Endothelial cell of umbilical vein (primary cell): Measurements from ENCODE around the gene CCS. TPM values are rescaled to one million over a fixed set of nuclear protein-coding genes. Genes with fewer than 3 reads are reported as not detected.

Experiments
- BruUV-seq: library from RNA; stranded (reverse); fragments of 400-500 nt; replicated peaks from 2 replicates; lab custom pipeline; 2021; lab: Mats Ljungman, UMichigan
- CTCF ChIA-PET: fragments of 300-600, 350-600 bp; sonication (Branson Sonifier 250); formaldehyde crosslinking; loops from one replicate; lab custom pipeline; 2021; ENCODE audit warnings: antibody characterized with exemption, inconsistent platforms; lab: Charles Lee
- POLR2A ChIA-PET: fragments of 300-600, 350-600 bp; sonication (Branson Sonifier 250); formaldehyde crosslinking; loops from one replicate; lab custom pipeline; 2021; ENCODE audit warnings: antibody characterized with exemption, inconsistent platforms; lab: Charles Lee
- DNase-seq: peaks from one replicate; pipeline ENCODE4 v3.0.0-alpha.2; 2011; ENCODE audit warnings: low read depth, low spot score
- FAIRE-seq: peaks from 2 replicates; lab custom pipeline; 2011; peaks lifted over from hg19 to GRCh38; lab: Jason Lieb, UNC
- H2AFZ ChIP-seq: 2 replicates; pipeline ENCODE4 v1.6.0; 2012; ENCODE audit warnings: low read depth, low read length, control low read depth, inconsistent platforms
- H3K27ac ChIP-seq: 2 replicates; pipeline ENCODE4 v1.5.1; 2011; ENCODE audit warnings: low read depth, mild to moderate bottlenecking, control low read depth, low read length, moderate library complexity; ENCODE audit not compliant: insufficient read depth
- H3K27me3 ChIP-seq, 2 experiments: 2 replicates each; pipeline versions ENCODE4 v1.6.0 to v1.6.1; 2011; ENCODE audit warnings: low read length in 2 of 2, mixed read lengths in 1 of 2; ENCODE audit not compliant: control insufficient read depth in 2 of 2, insufficient read depth in 2 of 2
- H3K36me3 ChIP-seq, 2 experiments: 2 replicates in 1 of 2; 3 replicates in 1 of 2; pipeline ENCODE4 v1.5.1; 2011; ENCODE audit warnings: low read length in 2 of 2, mild to moderate bottlenecking in 1 of 2, moderate library complexity in 1 of 2; ENCODE audit not compliant: control insufficient read depth in 2 of 2, insufficient read depth in 2 of 2; ENCODE audit errors: extremely low read depth in 1 of 2
- H3K4me1 ChIP-seq: 3 replicates; pipeline ENCODE4 v1.5.1; 2011; ENCODE audit warnings: mild to moderate bottlenecking, low read length; ENCODE audit not compliant: control insufficient read depth, insufficient read depth; ENCODE audit errors: extremely low read depth
- H3K4me2 ChIP-seq: 2 replicates; pipeline ENCODE4 v1.6.1; 2011; ENCODE audit warnings: low read length, control low read depth, mixed read lengths; ENCODE audit not compliant: insufficient read depth
- H3K4me3 ChIP-seq, 3 experiments: fragments of 200-600 bp in 1 of 3; sonication (generic), shearing (Covaris generic) in 1 of 3; replicated peaks in 1 of 3; 2 replicates each; pipeline ENCODE4 v1.5.1; 2011 to 2016; ENCODE audit warnings: control low read depth in 3 of 3, low read length in 3 of 3, mild to moderate bottlenecking in 2 of 3, inconsistent platforms in 1 of 3, low read depth in 1 of 3, moderate library complexity in 1 of 3; ENCODE audit not compliant: insufficient read depth in 1 of 3
- H3K79me2 ChIP-seq: 2 replicates; pipeline ENCODE4 v1.6.0; 2012; ENCODE audit warnings: low read length, inconsistent platforms; ENCODE audit not compliant: control insufficient read depth, insufficient read depth
- H3K9ac ChIP-seq: replicated peaks from 2 replicates; pipeline ENCODE3; 2011; ENCODE audit warnings: low read length, control low read depth; ENCODE audit not compliant: insufficient read depth; ENCODE audit errors: extremely low read depth
- H3K9me1 ChIP-seq: replicated peaks from 3 replicates; pipeline ENCODE4 v1.6.0; 2011; ENCODE audit warnings: mild to moderate bottlenecking, low read length; ENCODE audit not compliant: control insufficient read depth, insufficient read depth; ENCODE audit errors: extremely low read depth
- H3K9me3 ChIP-seq: replicated peaks from 2 replicates; pipeline ENCODE4 v1.5.1; 2012; ENCODE audit warnings: low read length, inconsistent platforms; ENCODE audit not compliant: control insufficient read depth, insufficient read depth
- H4K20me1 ChIP-seq: replicated peaks from 2 replicates; pipeline ENCODE3; 2011; ENCODE audit warnings: mild to moderate bottlenecking, low read length; ENCODE audit not compliant: control insufficient read depth, insufficient read depth; ENCODE audit errors: extremely low read depth
- CTCF ChIP-seq, 2 donors: IDR thresholded peaks; 1 replicate in 1 of 2; 2 replicates in 1 of 2; pipeline ENCODE4 v1.5.1; 2011; ENCODE audit warnings: low read length in 2 of 2, mild to moderate bottlenecking in 2 of 2, moderate library complexity in 2 of 2, control low read depth in 1 of 2, inconsistent platforms in 1 of 2, low read depth in 1 of 2; ENCODE audit not compliant: insufficient read depth in 1 of 2; ENCODE audit errors: extremely low read depth in 1 of 2
- EZH2 ChIP-seq: IDR thresholded peaks from 2 replicates; pipeline ENCODE4 v1.6.1; 2012; ENCODE audit warnings: borderline replicate concordance, low read depth, mild to moderate bottlenecking, moderate library complexity, low read length, inconsistent platforms; ENCODE audit not compliant: severe bottlenecking
- FOS ChIP-seq: IDR thresholded peaks from 2 replicates; pipeline ENCODE4 v1.6.1; 2011; ENCODE audit warnings: mild to moderate bottlenecking, low read length, moderate library complexity, borderline replicate concordance; ENCODE audit not compliant: insufficient read depth
- GATA2 ChIP-seq: IDR thresholded peaks from 2 replicates; pipeline ENCODE4 v1.7.0; 2011; ENCODE audit warnings: low read depth, mild to moderate bottlenecking, moderate library complexity, mixed read lengths, low read length; ENCODE audit not compliant: insufficient read length, insufficient read depth
- JUN ChIP-seq: IDR thresholded peaks from 2 replicates; pipeline ENCODE4 v1.6.1; 2011; ENCODE audit warnings: borderline replicate concordance, low read depth; ENCODE audit not compliant: insufficient read length, insufficient read depth
- MAX ChIP-seq: IDR thresholded peaks from 2 replicates; pipeline ENCODE4 v1.6.1; 2011; ENCODE audit not compliant: insufficient read depth, insufficient read length
- MYC ChIP-seq: IDR thresholded peaks from one replicate; pipeline ENCODE4 v1.6.1; 2011; ENCODE audit warnings: mild to moderate bottlenecking, low read depth, low read length
- POLR2A ChIP-seq: IDR thresholded peaks from 2 replicates; pipeline ENCODE4 v1.6.1; 2012; ENCODE audit warnings: low read depth, mild to moderate bottlenecking, control low read depth, low read length
- POLR2AphosphoS5 ChIP-seq: IDR thresholded peaks from 2 replicates; pipeline ENCODE4 v1.6.1; 2012; ENCODE audit warnings: low read depth, mild to moderate bottlenecking, control low read depth, low read length, moderate library complexity; ENCODE audit not compliant: insufficient read depth
- dilution Hi-C: fragments of 300-500 bp; cut with MboI; formaldehyde crosslinking; loops from one replicate; pipeline ENCODE4 v1.15.0; 2019; ENCODE audit warnings: low sequenced_read_pairs; ENCODE audit not compliant: extremely low pct_ligation_motif_present
- intact Hi-C: fragments of 100-400 bp; cut with micrococcal nuclease; formaldehyde crosslinking; loops from one replicate; pipeline ENCODE4 v1.10.0; 2022
- polyA plus RNA-seq, 4 experiments: library from polyadenylated mRNA; depleted of rRNA in 3 of 4; stranded (reverse) in 3 of 4; unstranded in 1 of 4; fragments of >200 nt; gene quantifications; 2 replicates each; pipeline versions ENCODE4 v1.2.1 to v1.2.3, GENCODE V29; 2011 to 2012; ENCODE audit warnings: missing spikeins in 1 of 4
- total RNA-seq: library from RNA; stranded (reverse); gene quantifications from 2 replicates; pipeline ENCODE4 v1.2.3, GENCODE V29; 2021

The CCS gene
- total and polyA plus RNA-seq, 2 donors (not counting 3 experiments of a cell fraction or from before 2014, with no cell fraction given): 38.7 to 39.0 TPM

- H3K9me3 ChIP-seq: no peaks in the 10 kb centered on the region
- ChIA-PET CTCF (no interaction called here), POLR2A (no interaction called here)
- no peak overlapping the region for H3K9ac ChIP-seq
- TF ChIP-seq GATA2: no peak
- no peak for TF ChIP-seq POLR2AphosphoS5
- TF ChIP-seq MYC: no peak
- no peak for TF ChIP-seq FOS
- TF ChIP-seq JUN: no peak
- no peak for TF ChIP-seq EZH2
- TF ChIP-seq CTCF (IDR thresholded peaks at IDR 0.05; ENCODE audit: extremely low read depth in 1 of 2, insufficient read depth in 1 of 2, low read depth in 1 of 2, low read length in 2 of 2): no peak
- no peak for TF ChIP-seq MAX
- no peak for TF ChIP-seq POLR2A
- H3K27ac ChIP-seq: no peak overlapping the region
- H3K9me1 ChIP-seq: no peaks in the 10 kb centered on the region
- peaks cover 41% of the 10 kb centered on the region for H4K20me1 ChIP-seq
- BruUV-seq: no TSS peak
- dilution Hi-C loops: no loop called here
- DNase-seq (no peak), FAIRE-seq (no peak)
- no peak overlapping the region for H3K4me2 ChIP-seq
- intact Hi-C loops: no loop called here
- H3K4me1 ChIP-seq: peaks cover 40% of the 10 kb centered on the region
- H3K27me3 ChIP-seq: no peaks in the 10 kb centered on the region
- H3K4me3 ChIP-seq: no peak overlapping the region
- H3K79me2 ChIP-seq: peaks cover 98% of the 10 kb centered on the region
- peaks cover 37 to 45% of the 10 kb centered on the region in 2 experiments for H3K36me3 ChIP-seq
- H2AFZ ChIP-seq: no peak overlapping the region
Observed at GRCh38 chr11:66643745-66644437, 50.9 kb downstream of the CCS start.
